Measurements from ENCODE around the gene PLEKHA3.
A peak's percentile ranks its signal among the peaks of the same experiment; 100 is the strongest.

PLEKHA3 gene

DNA sequence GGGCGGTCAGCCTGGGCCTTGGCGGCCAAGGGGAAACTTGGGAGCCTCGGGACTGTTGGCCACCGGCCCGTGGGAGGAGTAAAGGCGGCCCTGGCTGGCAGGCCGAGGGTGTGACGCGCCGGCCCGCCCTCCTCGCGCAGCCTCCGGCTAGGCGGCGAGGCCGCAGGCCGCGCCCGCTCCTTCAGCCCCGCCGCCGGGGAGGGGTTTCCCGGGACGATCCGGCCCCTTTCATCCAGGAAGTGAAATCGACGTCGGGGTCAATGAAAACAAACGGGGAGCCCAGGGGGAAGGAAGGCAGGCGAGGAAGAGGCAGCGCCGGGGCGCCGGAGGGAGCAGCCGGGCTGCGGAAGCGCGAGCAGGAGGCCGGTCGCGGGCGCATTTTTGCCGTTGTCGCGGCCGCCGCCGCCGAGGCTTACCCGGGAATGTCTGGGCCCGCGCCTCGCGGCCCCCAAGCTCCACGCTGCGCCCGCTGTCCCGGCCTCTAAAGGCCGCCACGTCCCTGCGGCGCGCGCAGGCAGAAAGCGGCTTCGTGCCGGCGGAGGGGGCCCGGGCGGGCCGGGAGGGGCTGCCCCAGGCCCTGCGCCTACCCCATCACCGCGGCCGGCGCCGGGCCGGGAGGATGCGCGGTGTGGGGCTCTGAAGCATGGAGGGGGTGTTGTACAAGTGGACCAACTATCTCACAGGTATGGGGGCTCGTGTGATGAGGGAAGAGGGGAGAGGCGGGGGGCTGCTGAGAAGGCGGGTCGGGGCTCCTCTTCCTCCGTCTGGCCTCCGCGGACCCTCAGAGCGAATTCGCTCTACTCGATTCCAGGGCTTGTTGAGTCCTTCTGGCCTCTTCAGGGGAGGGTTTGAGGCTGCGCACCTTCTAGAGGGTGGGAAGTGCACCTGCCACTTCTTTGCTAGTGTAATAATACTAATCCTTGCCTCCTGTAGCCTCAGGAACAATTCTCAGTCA is at the start of gene PLEKHA3:
PLEKHA3 (plus strand) TSS at position 231 of the 955 bp plus-strand sequence; CDS start at position 644, 413 bp downstream.
- peak within 1 kb of the TSS; percentile 78 for H3K4me3 ChIP-seq (ENCODE audit: control insufficient read depth, low read depth, low read length)
- DNase-seq (ENCODE audit: low read depth): peak; percentile 96
- TF ChIP-seq, protein P1, sequence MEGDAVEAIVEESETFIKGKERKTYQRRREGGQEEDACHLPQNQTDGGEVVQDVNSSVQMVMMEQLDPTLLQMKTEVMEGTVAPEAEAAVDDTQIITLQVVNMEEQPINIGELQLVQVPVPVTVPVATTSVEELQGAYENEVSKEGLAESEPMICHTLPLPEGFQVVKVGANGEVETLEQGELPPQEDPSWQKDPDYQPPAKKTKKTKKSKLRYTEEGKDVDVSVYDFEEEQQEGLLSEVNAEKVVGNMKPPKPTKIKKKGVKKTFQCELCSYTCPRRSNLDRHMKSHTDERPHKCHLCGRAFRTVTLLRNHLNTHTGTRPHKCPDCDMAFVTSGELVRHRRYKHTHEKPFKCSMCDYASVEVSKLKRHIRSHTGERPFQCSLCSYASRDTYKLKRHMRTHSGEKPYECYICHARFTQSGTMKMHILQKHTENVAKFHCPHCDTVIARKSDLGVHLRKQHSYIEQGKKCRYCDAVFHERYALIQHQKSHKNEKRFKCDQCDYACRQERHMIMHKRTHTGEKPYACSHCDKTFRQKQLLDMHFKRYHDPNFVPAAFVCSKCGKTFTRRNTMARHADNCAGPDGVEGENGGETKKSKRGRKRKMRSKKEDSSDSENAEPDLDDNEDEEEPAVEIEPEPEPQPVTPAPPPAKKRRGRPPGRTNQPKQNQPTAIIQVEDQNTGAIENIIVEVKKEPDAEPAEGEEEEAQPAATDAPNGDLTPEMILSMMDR (conservative IDR thresholded peaks at IDR 0.05; ENCODE audit: control insufficient read depth, insufficient read depth, low read depth, low read length): no peak

DNA sequence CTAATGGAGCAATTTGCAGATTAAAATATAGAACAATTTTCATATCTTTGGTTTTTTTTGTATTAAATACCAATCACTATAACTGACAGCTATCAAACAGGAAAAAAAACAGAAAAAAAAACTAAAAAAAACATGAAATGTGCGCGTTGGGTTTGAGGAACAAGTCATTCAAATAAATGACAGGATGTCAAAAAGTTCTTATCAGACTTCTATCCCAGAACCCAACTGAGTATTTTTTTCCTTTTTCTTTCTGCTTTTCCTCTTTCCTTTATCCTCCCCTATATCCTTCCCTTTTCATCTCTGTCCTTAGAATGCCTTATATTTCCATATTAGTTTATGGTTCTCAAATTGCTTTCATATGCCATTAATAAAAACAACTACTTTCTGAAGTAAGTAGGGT is 43.6 kb upstream of the PLEKHA3 start:
- H3K4me3 ChIP-seq (ENCODE audit: control insufficient read depth, low read depth, low read length): no peak overlapping the region
- TF ChIP-seq, protein P1 (conservative IDR thresholded peaks at IDR 0.05; ENCODE audit: control insufficient read depth, insufficient read depth, low read depth, low read length): no peak
- no peak for DNase-seq (ENCODE audit: low read depth)

DNA sequence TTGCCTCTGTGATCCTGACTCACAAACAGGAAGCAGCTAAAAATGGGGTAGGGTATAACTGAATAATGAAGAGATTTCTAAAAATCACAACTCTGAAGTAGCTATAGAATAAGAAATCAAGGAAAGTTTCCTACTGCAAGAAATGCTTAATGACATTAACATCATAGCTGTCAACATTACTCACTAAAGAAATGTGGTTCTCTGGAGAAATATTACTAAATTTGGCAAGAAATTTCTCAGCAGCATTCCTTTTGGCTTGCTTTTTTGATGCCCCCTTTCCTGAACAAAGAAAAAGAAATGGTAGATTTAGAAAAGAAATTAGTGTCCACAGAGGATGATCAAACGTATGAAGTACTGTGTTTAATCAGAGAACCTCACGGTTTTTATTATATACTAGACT is 38.8 kb upstream of the PLEKHA3 start:
- TF ChIP-seq, protein P1 (conservative IDR thresholded peaks at IDR 0.05; ENCODE audit: control insufficient read depth, insufficient read depth, low read depth, low read length): no peak
- no peak overlapping the region for H3K4me3 ChIP-seq (ENCODE audit: control insufficient read depth, low read depth, low read length)
- DNase-seq (ENCODE audit: low read depth): no peak

DNA sequence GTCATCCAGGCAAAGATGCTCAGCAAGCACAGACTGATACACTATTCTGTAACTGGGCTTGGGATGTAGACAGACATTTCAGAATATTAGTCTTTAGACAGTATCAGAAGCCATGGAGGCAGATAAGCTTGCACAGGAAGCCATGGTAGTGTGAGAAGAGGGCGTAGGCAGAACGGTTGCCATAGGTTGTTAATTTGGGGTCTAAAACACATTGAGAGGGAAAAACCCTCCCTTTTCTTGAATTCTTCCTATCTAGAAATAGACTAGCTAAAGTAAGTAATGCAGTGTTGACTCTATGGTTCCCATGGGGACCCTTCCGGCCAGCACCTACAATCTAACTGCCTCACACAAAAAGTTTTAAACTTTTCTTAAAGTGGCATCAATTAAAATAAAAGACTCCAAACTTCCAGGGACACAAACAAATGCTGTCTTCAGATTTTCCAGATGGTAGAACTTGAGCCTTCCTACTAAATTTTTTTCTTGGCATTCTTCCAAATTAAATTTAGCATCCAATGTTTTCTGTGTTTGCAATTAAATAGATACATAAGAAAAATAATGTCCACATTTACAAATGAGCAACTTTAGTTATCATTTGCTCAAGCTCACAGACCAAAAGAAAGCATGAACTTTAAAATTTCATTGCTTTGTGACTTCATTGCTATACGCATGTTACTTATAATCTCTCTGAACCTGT is 31.1 kb upstream of the PLEKHA3 start:
- peak overlapping the region; percentile 84 for H3K4me3 ChIP-seq (ENCODE audit: control insufficient read depth, low read depth, low read length)
- no peak for DNase-seq (ENCODE audit: low read depth)
- TF ChIP-seq, protein P1 (conservative IDR thresholded peaks at IDR 0.05; ENCODE audit: control insufficient read depth, insufficient read depth, low read depth, low read length): no peak

DNA sequence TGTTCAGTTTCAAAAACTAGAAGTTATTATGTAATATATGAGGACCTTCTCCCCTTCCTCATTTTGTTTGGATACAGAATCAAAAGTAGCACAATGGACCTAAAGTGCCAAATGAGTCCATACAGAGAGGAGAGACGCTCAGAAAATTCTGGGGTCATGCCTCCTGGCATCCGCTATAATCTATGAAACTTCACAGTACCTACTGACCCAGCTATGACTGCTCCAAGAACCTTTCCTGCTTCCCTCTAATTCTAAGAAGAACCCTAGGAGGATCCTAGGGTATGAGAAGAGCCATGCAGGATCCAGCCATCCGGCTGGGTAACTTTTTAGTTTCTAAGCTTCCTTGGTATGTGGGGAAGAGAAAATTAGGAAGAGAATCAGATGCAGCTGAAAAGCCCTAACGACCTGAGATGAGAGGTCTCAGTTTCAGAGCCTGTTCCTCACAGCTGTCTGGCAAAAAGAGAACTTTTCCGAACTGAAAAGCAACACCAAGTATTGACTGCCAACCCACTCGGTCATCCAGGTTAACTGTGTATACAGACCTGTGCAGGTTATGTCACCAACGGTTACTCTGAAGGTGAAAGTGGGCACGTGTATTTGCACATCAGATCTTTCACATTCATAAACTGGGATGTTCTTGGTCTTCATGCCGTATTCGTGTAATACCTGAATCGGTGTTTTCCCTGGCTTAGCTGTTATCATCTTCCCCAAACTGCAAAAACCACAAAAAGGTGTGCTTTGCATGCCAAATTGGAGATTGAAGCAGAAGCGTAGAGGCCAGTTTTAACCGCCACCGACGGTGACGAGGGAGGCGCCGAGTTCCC is 30.3 kb upstream of the PLEKHA3 start:
- no peak for DNase-seq (ENCODE audit: low read depth)

DNA sequence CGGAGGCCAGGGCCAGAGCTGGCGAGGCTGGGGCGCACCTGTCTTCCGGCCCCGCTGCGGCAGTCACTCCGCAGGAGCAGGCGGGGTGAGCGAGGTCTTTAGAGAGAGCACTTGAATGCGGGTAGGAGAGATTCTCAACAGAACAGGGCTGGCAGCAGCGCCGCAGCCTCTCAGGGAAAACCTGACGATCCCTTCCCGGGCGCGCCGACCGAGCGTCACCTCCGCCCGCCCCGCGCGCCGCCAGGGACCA is 29.8 kb upstream of the PLEKHA3 start:
- DNase-seq (ENCODE audit: low read depth): no peak
- TF ChIP-seq, protein P1 (conservative IDR thresholded peaks at IDR 0.05; ENCODE audit: control insufficient read depth, insufficient read depth, low read depth, low read length): no peak
- peak overlapping the region; percentile 84 for H3K4me3 ChIP-seq (ENCODE audit: control insufficient read depth, low read depth, low read length)

More for the DNA sequence above, 30.3 kb upstream of the PLEKHA3 start:
- peak overlapping the region; percentile 84 for H3K4me3 ChIP-seq (ENCODE audit: control insufficient read depth, low read depth, low read length)
- TF ChIP-seq, protein P1 (conservative IDR thresholded peaks at IDR 0.05; ENCODE audit: control insufficient read depth, insufficient read depth, low read depth, low read length): no peak
